ENCODE measurements around the gene ZNF646.

ZNF646 gene

GRCh38 chr16:31105677-31106213 is 31.5 kb downstream of the ZNF646 start:
- DNase-seq: peak; percentile 89
- peaks cover 17% of the 10 kb centered on the region for H3K36me3 ChIP-seq
- no peaks in the 10 kb centered on the region for H3K27me3 ChIP-seq (ENCODE audit: insufficient read depth, low read depth, severe bottlenecking)
- no peaks in the 10 kb centered on the region for H3K9me3 ChIP-seq (ENCODE audit: severe bottlenecking)
- H3K27ac ChIP-seq: peak overlapping the region; percentile 86
- H3K4me3 ChIP-seq (ENCODE audit: low read depth, low read length): no peak overlapping the region
- TF ChIP-seq CTCF (IDR thresholded peaks at IDR 0.05; ENCODE audit: low read depth, low read length): peak; percentile 85

GRCh38 chr16:31106509-31107464 is 32.6 kb downstream of the ZNF646 start:
- peak; percentile 67 for DNase-seq
- Histone ChIP-seq H3K27me3 (ENCODE audit: insufficient read depth, low read depth, severe bottlenecking) (no peaks in the 10 kb centered on the region), H3K36me3 (peaks cover 27% of the 10 kb centered on the region), H3K9me3 (ENCODE audit: severe bottlenecking) (no peaks in the 10 kb centered on the region), H3K4me3 (ENCODE audit: low read depth, low read length) (peak overlapping the region; percentile 68), H3K27ac (peak overlapping the region; percentile 86)
- no peak for TF ChIP-seq CTCF (IDR thresholded peaks at IDR 0.05; ENCODE audit: low read depth, low read length)

GRCh38 chr16:31107465-31107867 is 33.2 kb downstream of the ZNF646 start:
- H3K27me3 ChIP-seq (ENCODE audit: insufficient read depth, low read depth, severe bottlenecking): no peaks in the 10 kb centered on the region
- H3K4me3 ChIP-seq (ENCODE audit: low read depth, low read length): peak overlapping the region; percentile 68
- no peaks in the 10 kb centered on the region for H3K9me3 ChIP-seq (ENCODE audit: severe bottlenecking)
- TF ChIP-seq CTCF (IDR thresholded peaks at IDR 0.05; ENCODE audit: low read depth, low read length): 0 out of 2 replicates have a peak, but pooled peaks have one; percentile 7
- DNase-seq: peak; percentile 89
- peak overlapping the region; percentile 86 for H3K27ac ChIP-seq
- peaks cover 34% of the 10 kb centered on the region for H3K36me3 ChIP-seq

- no peak for TF ChIP-seq CTCF (IDR thresholded peaks at IDR 0.05; ENCODE audit: low read depth, low read length)
- no peaks in the 10 kb centered on the region for H3K9me3 ChIP-seq (ENCODE audit: severe bottlenecking)
- H3K36me3 ChIP-seq: peaks cover 41% of the 10 kb centered on the region
- peak within 1 kb of the TSS; percentile 86 for H3K27ac ChIP-seq
- no peaks in the 10 kb centered on the region for H3K27me3 ChIP-seq (ENCODE audit: insufficient read depth, low read depth, severe bottlenecking)
- H3K4me3 ChIP-seq (ENCODE audit: low read depth, low read length): peak within 1 kb of the TSS; percentile 68
- DNase-seq: peak; percentile 82
These were observed 34.0 kb downstream of the ZNF646 start, which contains the start of gene BCKDK for GRCh38 chr16:31108035-31108793. BCKDK (plus strand) TSS chr16:31108386; CDS start chr16:31109224, 838 bp downstream.

- peak overlapping the region; percentile 86 for H3K27ac ChIP-seq
- peak overlapping the region; percentile 68 for H3K4me3 ChIP-seq (ENCODE audit: low read depth, low read length)
- H3K36me3 ChIP-seq: peaks cover 44% of the 10 kb centered on the region
- H3K27me3 ChIP-seq (ENCODE audit: insufficient read depth, low read depth, severe bottlenecking): no peaks in the 10 kb centered on the region
- H3K9me3 ChIP-seq (ENCODE audit: severe bottlenecking): no peaks in the 10 kb centered on the region
- no peak for TF ChIP-seq CTCF (IDR thresholded peaks at IDR 0.05; ENCODE audit: low read depth, low read length)
- no peak for DNase-seq
These were observed 34.8 kb downstream of the ZNF646 start for GRCh38 chr16:31108794-31109558.
